ENCODE results near the gene ZYX.

The ZYX gene

DNA sequence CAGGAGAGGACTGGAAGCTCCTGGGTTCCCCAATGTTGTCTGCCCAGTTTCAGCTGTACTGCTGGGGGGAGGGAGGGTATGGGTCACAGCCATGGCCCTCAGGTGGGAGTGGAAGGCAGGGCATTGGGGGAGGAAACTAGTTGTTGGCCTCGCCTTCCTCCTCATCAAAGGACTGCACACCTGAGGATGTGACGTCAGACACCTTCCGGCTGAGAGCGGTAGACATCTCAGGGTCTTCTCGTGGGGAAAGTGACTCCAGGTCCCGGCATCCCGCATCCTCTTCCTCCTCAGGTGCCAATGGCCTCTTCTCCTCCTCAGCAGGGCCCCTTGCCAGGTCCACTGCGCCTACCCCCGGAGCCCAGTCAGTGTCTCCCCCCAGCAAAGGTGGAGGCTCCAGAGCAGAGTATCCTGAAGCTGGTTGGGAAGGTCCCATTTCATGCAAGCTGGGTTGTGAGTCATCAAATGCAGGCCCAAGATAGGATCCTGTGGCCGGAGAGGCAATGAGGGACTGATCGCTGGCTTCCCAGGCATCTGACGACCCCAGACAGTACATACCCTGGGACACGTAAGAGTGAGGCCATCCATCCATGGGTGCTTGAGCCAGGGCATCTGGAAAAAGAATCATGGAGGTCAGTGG, 24.6 kb upstream of the ZYX start:
- H3K27me3 ChIP-seq (ENCODE audit: insufficient read depth, low read length, poor library complexity): peaks cover 27% of the 10 kb centered on the region
- no peaks in the 10 kb centered on the region; the same call in 1 of the 2 replicates for H4K20me1 ChIP-seq (ENCODE audit: insufficient read depth, low read length)
- no peaks in the 10 kb centered on the region for H3K9me3 ChIP-seq (ENCODE audit: insufficient read depth, low read length, severe bottlenecking)
- H3K4me3 ChIP-seq (ENCODE audit: low read depth in 1 of 2, low read length in 2 of 2): no peak overlapping the region
- H3K4me1 ChIP-seq (ENCODE audit: insufficient read depth, low read length): no peaks in the 10 kb centered on the region
- no peak overlapping the region for H3K27ac ChIP-seq (ENCODE audit: low read length)
- no peak overlapping the region for H3K4me2 ChIP-seq (ENCODE audit: insufficient read depth, low read length)
- H2AFZ ChIP-seq (ENCODE audit: low read depth, low read length): no peak overlapping the region
- DNase-seq: no peak
- H3K9ac ChIP-seq (ENCODE audit: low read depth, low read length): no peak overlapping the region
- TF ChIP-seq EZH2 (IDR thresholded peaks at IDR 0.05; ENCODE audit: borderline replicate concordance, low read depth, low read length, severe bottlenecking): no peak
- TF ChIP-seq CTCF (IDR thresholded peaks at IDR 0.05; ENCODE audit: borderline replicate concordance, extremely low read depth, low read length, poor library complexity, severe bottlenecking): no peak
- no peaks in the 10 kb centered on the region for H3K36me3 ChIP-seq (ENCODE audit: insufficient read depth, low read length)
- no peak for ATAC-seq (ENCODE audit: insufficient read depth, low read depth)
- H3K79me2 ChIP-seq (ENCODE audit: insufficient read depth, low read length): no peaks in the 10 kb centered on the region

DNA sequence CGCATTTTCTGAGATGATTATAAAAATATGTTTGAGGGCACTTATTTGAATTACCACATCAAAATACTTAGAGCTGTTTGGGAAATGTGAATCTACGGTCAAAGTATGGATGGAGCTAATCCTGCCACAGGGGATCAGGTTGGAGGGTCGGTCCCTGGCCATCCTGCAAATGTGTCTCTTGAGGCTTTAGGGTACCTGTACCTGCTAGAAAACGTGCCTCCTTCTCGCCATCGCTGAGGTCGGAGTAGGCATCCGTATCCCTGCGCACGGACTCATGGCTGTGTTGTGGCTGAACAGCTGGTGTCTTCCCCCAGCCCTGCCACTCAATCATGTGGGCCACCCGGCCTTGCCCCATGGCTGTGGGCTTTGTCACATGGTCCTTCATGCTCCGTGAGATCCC, 22.5 kb upstream of the ZYX start:
- no peak overlapping the region for H3K27ac ChIP-seq (ENCODE audit: low read length)
- H3K9me3 ChIP-seq (ENCODE audit: insufficient read depth, low read length, severe bottlenecking): no peaks in the 10 kb centered on the region
- DNase-seq (no peak), ATAC-seq (ENCODE audit: insufficient read depth, low read depth) (no peak)
- H3K27me3 ChIP-seq (ENCODE audit: insufficient read depth, low read length, poor library complexity): peaks cover 42% of the 10 kb centered on the region
- no peaks in the 10 kb centered on the region for H3K36me3 ChIP-seq (ENCODE audit: insufficient read depth, low read length)
- peaks cover 12% of the 10 kb centered on the region for H3K4me1 ChIP-seq (ENCODE audit: insufficient read depth, low read length)
- no peaks in the 10 kb centered on the region; the same call in 1 of the 2 replicates for H4K20me1 ChIP-seq (ENCODE audit: insufficient read depth, low read length)
- no peak overlapping the region for H3K4me3 ChIP-seq (ENCODE audit: low read depth in 1 of 2, low read length in 2 of 2)
- no peaks in the 10 kb centered on the region for H3K79me2 ChIP-seq (ENCODE audit: insufficient read depth, low read length)
- no peak overlapping the region for H2AFZ ChIP-seq (ENCODE audit: low read depth, low read length)
- H3K4me2 ChIP-seq (ENCODE audit: insufficient read depth, low read length): no peak overlapping the region
- H3K9ac ChIP-seq (ENCODE audit: low read depth, low read length): no peak overlapping the region
- TF ChIP-seq EZH2 (IDR thresholded peaks at IDR 0.05; ENCODE audit: borderline replicate concordance, low read depth, low read length, severe bottlenecking) (no peak), CTCF (IDR thresholded peaks at IDR 0.05; ENCODE audit: borderline replicate concordance, extremely low read depth, low read length, poor library complexity, severe bottlenecking) (no peak)

DNA sequence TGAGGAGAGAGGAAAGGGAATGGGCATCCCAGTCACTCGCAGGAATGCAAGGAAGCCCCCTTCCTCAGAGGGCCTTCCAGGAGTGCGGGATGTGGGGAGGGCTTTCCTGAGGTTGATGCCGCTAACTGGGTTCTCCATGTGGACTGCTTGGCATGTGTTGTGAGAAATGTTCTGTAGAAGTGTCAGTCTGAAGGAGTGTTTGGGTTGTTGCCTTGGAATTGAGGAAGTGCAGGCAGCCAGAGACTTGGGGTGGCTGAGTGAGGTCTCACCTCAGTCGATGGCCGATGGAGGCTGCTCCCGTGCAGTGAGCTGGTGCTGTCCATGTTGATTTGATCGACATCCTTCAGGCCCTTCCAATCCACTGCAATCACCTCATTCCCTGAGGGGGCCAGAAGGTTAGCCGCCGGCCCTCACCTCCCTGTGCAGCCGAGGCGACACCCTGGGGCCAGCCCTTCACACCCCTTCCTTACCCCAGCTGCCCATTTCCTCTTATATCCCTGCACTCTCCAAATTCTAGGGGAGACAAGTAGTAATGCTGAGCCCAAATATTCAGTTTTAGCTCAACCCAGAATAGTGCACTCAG, 21.3 kb upstream of the ZYX start:
- H3K27me3 ChIP-seq (ENCODE audit: insufficient read depth, low read length, poor library complexity): peaks cover 51% of the 10 kb centered on the region
- no peak for TF ChIP-seq EZH2 (IDR thresholded peaks at IDR 0.05; ENCODE audit: borderline replicate concordance, low read depth, low read length, severe bottlenecking)
- no peak for TF ChIP-seq CTCF (IDR thresholded peaks at IDR 0.05; ENCODE audit: borderline replicate concordance, extremely low read depth, low read length, poor library complexity, severe bottlenecking)
- no peaks in the 10 kb centered on the region for H3K9me3 ChIP-seq (ENCODE audit: insufficient read depth, low read length, severe bottlenecking)
- no peak overlapping the region for H3K4me3 ChIP-seq (ENCODE audit: low read depth in 1 of 2, low read length in 2 of 2)
- no peak overlapping the region for H3K4me2 ChIP-seq (ENCODE audit: insufficient read depth, low read length)
- H3K4me1 ChIP-seq (ENCODE audit: insufficient read depth, low read length): peaks cover 12% of the 10 kb centered on the region
- no peaks in the 10 kb centered on the region; the same call in 1 of the 2 replicates for H4K20me1 ChIP-seq (ENCODE audit: insufficient read depth, low read length)
- ATAC-seq (ENCODE audit: insufficient read depth, low read depth) (no peak), DNase-seq (no peak)
- H3K36me3 ChIP-seq (ENCODE audit: insufficient read depth, low read length): no peaks in the 10 kb centered on the region
- no peak overlapping the region for H3K27ac ChIP-seq (ENCODE audit: low read length)
- no peak overlapping the region for H3K9ac ChIP-seq (ENCODE audit: low read depth, low read length)
- no peak overlapping the region for H2AFZ ChIP-seq (ENCODE audit: low read depth, low read length)
- no peaks in the 10 kb centered on the region for H3K79me2 ChIP-seq (ENCODE audit: insufficient read depth, low read length)
